HepG2 (cell line): ENCODE results near the gene CSNK2A1. TPM values are rescaled to one million over a fixed set of nuclear protein-coding genes. Genes with fewer than 3 reads are reported as not detected.

Source experiments
- ATAC-seq: fragments of 200-7000 bp; cut with Tn5 transposase; 3 replicates; pipeline ENCODE4 v1.9.1; 2020; ENCODE audit warnings: mild to moderate bottlenecking, moderate library complexity
- BruUV-seq: library from RNA; stranded (reverse); fragments of 400-500 nt; replicated peaks from 2 replicates; lab custom pipeline; 2021; lab: Mats Ljungman, UMichigan
- CTCF ChIA-PET: fragments of 300-600 bp; formaldehyde crosslinking; extraction: SDS; loops from one replicate; lab custom pipeline; 2021; ENCODE audit warnings: low total read pairs, inconsistent platforms, low intra/inter-chr PET ratio; lab: Yijun Ruan, JAX
- POLR2A ChIA-PET: fragments of 350-600 bp; sonication (Branson Sonifier 250); formaldehyde crosslinking; loops from one replicate; lab custom pipeline; 2020; ENCODE audit warnings: antibody characterized with exemption, inconsistent platforms; lab: Yijun Ruan, JAX
- DNase-seq: peaks from one replicate; pipeline ENCODE4 v3.0.0-alpha.2; 2015; ENCODE audit warnings: low spot score
- FAIRE-seq: peaks from 3 replicates; lab custom pipeline; 2011; peaks lifted over from hg19 to GRCh38; lab: Jason Lieb, UNC
- H2AFZ ChIP-seq: one replicate; pipeline ENCODE4 v1.6.1; 2011; ENCODE audit warnings: low read length, inconsistent platforms
- H3K27ac ChIP-seq: fragments of 300-600 bp; 3 replicates; pipeline ENCODE4 v1.8.0; 2011; ENCODE audit warnings: mixed run types, mild to moderate bottlenecking, mixed read lengths, low read length, inconsistent platforms; ENCODE audit not compliant: insufficient read depth; ENCODE audit errors: extremely low read length
- H3K27me3 ChIP-seq, 2 experiments: fragments of 200-600 bp in 1 of 2; 2 replicates in 1 of 2; 3 replicates in 1 of 2; pipeline versions ENCODE4 v1.6.0 to v1.8.0; 2011; ENCODE audit warnings: low read length in 2 of 2, mild to moderate bottlenecking in 2 of 2, moderate library complexity in 2 of 2, inconsistent platforms in 1 of 2; ENCODE audit not compliant: insufficient read depth in 2 of 2, control insufficient read depth in 1 of 2
- H3K36me3 ChIP-seq, 2 experiments: fragments of 200-600 bp in 1 of 2; replicated peaks in 1 of 2; 2 replicates in 1 of 2; 3 replicates in 1 of 2; pipeline versions ENCODE4 v1.5.1 to v1.8.0; 2011; ENCODE audit warnings: low read length in 2 of 2, inconsistent platforms in 1 of 2; ENCODE audit not compliant: insufficient read depth in 2 of 2, control insufficient read depth in 1 of 2
- H3K4me1 ChIP-seq: 2 replicates; pipeline ENCODE4 v1.5.1; 2012; ENCODE audit warnings: low read length, inconsistent platforms; ENCODE audit not compliant: insufficient read depth
- H3K4me2 ChIP-seq: 2 replicates; pipeline ENCODE4 v1.6.0; 2011; ENCODE audit warnings: low read depth, low read length, inconsistent platforms
- H3K4me3 ChIP-seq, 3 experiments: fragments of 200-600 bp in 1 of 3; sonication (generic), shearing (Covaris generic) in 1 of 3; replicated peaks in 1 of 3; 2 replicates each; pipeline ENCODE4 v1.5.1; 2011 to 2016; ENCODE audit warnings: low read length in 3 of 3, inconsistent platforms in 2 of 3, low read depth in 2 of 3, mild to moderate bottlenecking in 2 of 3, control low read depth in 1 of 3, mixed read lengths in 1 of 3; ENCODE audit not compliant: insufficient read depth in 1 of 3
- H3K79me2 ChIP-seq: one replicate; pipeline ENCODE4 v1.6.1; 2011; ENCODE audit warnings: low read length, inconsistent platforms; ENCODE audit not compliant: insufficient read depth
- H3K9ac ChIP-seq: 2 replicates; pipeline ENCODE4 v1.6.0; 2011; ENCODE audit warnings: mild to moderate bottlenecking, low read depth, low read length, inconsistent platforms; ENCODE audit not compliant: insufficient read depth
- H3K9me3 ChIP-seq: 2 replicates; pipeline ENCODE4 v1.5.1; 2012; ENCODE audit warnings: mild to moderate bottlenecking, low read length
- H4K20me1 ChIP-seq: 2 replicates; pipeline ENCODE4 v1.6.0; 2011; ENCODE audit warnings: inconsistent platforms, mild to moderate bottlenecking, low read length, moderate library complexity; ENCODE audit not compliant: insufficient read depth
- DBP ChIP-seq: sonication (generic); formaldehyde crosslinking; IDR thresholded peaks from 2 replicates; pipeline ENCODE4 v1.4.0; 2020; ENCODE audit warnings: missing genetic modification reagents; ENCODE audit errors: not compliant biosample characterization
- EEA1 ChIP-seq: sonication (generic); formaldehyde crosslinking; IDR thresholded peaks from 2 replicates; pipeline ENCODE4 v1.5.1; 2020; ENCODE audit warnings: mild to moderate bottlenecking, missing genetic modification reagents, borderline replicate concordance
- ERF ChIP-seq: IDR thresholded peaks from 2 replicates; pipeline ENCODE4 v1.6.1; 2018; ENCODE audit warnings: missing biosample characterization, missing genetic modification reagents
- KMT2B ChIP-seq: IDR thresholded peaks from 2 replicates; pipeline ENCODE4 v1.6.1; 2016; ENCODE audit warnings: missing genetic modification reagents, missing compliant biosample characterization
- ZNF354B ChIP-seq: sonication (generic); formaldehyde crosslinking; IDR thresholded peaks from 2 replicates; pipeline ENCODE4 v1.8.0; 2022; ENCODE audit warnings: mild to moderate bottlenecking, missing genetic modification reagents
- ZNF674 ChIP-seq: sonication (generic); formaldehyde crosslinking; IDR thresholded peaks from 2 replicates; pipeline ENCODE4 v1.5.0; 2020; ENCODE audit warnings: low read depth, mild to moderate bottlenecking, missing genetic modification reagents
- WGBS: methylation state at CpG from one replicate; pipeline ENCODE4 v1.1.6; 2017; ENCODE audit warnings: low lambda C conversion rate; 5-methylcytosine and 5-hydroxymethylcytosine counted together
- in situ Hi-C: cut with HindIII; loops from 2 replicates; pipeline ENCODE4 v1.10.0; 2017; ENCODE audit warnings: low pct_unique_long_range_greater_than_20kb; ENCODE audit not compliant: extremely low pct_ligation_motif_present
- intact Hi-C: fragments of 100-400 bp; cut with micrococcal nuclease; formaldehyde crosslinking; loops from one replicate; pipeline ENCODE4 v1.10.0; 2022; ENCODE audit not compliant: unreplicated experiment
- polyA plus RNA-seq, 8 experiments: library from polyadenylated mRNA; depleted of rRNA in 3 of 8; stranded (reverse) in 7 of 8; unstranded in 1 of 8; fragments of >200 nt; fragmentation: Illumina TruSeq in 4 of 8; extraction: Trizol in 4 of 8; gene quantifications; 2 replicates each; pipeline versions ENCODE4 v1.2.1 to v1.2.3, GENCODE V29; 2011 to 2016; ENCODE audit warnings: low read depth in 4 of 8, missing spikeins in 1 of 8, mixed read lengths in 1 of 8; ENCODE audit not compliant: insufficient read depth in 1 of 8
- total RNA-seq, 5 experiments: library from RNA; depleted of rRNA; stranded (reverse); fragments of >200 nt; fragmentation: Illumina TruSeq; extraction: Trizol; gene quantifications; 2 replicates each; pipeline ENCODE4 v1.2.3, GENCODE V29; 2016; ENCODE audit warnings: low read depth in 1 of 5
- TF ChIP-seq, protein P1 (sequence below): sonication (generic); formaldehyde crosslinking; IDR thresholded peaks from 2 replicates; pipeline ENCODE4 v1.4.0; 2020; ENCODE audit warnings: missing genetic modification reagents, borderline replicate concordance

CSNK2A1 gene
- total and polyA plus RNA-seq, 2 of the 13 experiments (the other 11 are each of a cell fraction or from before 2014, with no cell fraction given) = 153 to 231 TPM

GRCh38 chr20:481167-481566 is 62.4 kb downstream of the CSNK2A1 start:
- FAIRE-seq (no peak), ATAC-seq (no peak), DNase-seq (no peak)
- intact Hi-C loops = no loop called here
- in situ Hi-C loops = loop anchor here (5.0 kb wide), 1 partner anchor 129 kb away; no protein-coding TSS in a partner anchor
- no peaks in the 10 kb centered on the region for H3K79me2 ChIP-seq
- WGBS = 98% methylated on average over 1 of the region's 1 CpG
- no TSS peak for BruUV-seq
- H3K27me3 ChIP-seq = no peaks in the 10 kb centered on the region
- no peak overlapping the region for H3K4me2 ChIP-seq
- H3K27ac ChIP-seq = no peak overlapping the region
- H3K36me3 ChIP-seq = peaks cover 30 to 58% of the 10 kb centered on the region in 2 experiments
- H3K4me3 ChIP-seq = no peak overlapping the region
- H3K4me1 ChIP-seq = peaks cover 55% of the 10 kb centered on the region
- H3K9ac ChIP-seq = no peak overlapping the region
- TF ChIP-seq, protein P1, sequence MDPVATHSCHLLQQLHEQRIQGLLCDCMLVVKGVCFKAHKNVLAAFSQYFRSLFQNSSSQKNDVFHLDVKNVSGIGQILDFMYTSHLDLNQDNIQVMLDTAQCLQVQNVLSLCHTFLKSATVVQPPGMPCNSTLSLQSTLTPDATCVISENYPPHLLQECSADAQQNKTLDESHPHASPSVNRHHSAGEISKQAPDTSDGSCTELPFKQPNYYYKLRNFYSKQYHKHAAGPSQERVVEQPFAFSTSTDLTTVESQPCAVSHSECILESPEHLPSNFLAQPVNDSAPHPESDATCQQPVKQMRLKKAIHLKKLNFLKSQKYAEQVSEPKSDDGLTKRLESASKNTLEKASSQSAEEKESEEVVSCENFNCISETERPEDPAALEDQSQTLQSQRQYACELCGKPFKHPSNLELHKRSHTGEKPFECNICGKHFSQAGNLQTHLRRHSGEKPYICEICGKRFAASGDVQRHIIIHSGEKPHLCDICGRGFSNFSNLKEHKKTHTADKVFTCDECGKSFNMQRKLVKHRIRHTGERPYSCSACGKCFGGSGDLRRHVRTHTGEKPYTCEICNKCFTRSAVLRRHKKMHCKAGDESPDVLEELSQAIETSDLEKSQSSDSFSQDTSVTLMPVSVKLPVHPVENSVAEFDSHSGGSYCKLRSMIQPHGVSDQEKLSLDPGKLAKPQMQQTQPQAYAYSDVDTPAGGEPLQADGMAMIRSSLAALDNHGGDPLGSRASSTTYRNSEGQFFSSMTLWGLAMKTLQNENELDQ (CRISPR knock-in tag) = no peak
- no peak for TF ChIP-seq DBP (CRISPR knock-in tag)
- TF ChIP-seq ZNF674 = no peak
- no peak for TF ChIP-seq ERF (CRISPR knock-in tag)
- no peak for TF ChIP-seq EEA1
- TF ChIP-seq KMT2B (CRISPR knock-in tag) = no peak
- TF ChIP-seq ZNF354B (CRISPR knock-in tag) = no peak
- POLR2A ChIA-PET = interaction anchor here (1.1 kb wide), 1 partner anchor 8 kb away, joined by 3 read pairs; no protein-coding TSS in a partner anchor
- CTCF ChIA-PET = interaction anchor here (1.2 kb wide), 1 partner anchor 50 kb away, joined by 4 read pairs; no protein-coding TSS in a partner anchor
- H3K9me3 ChIP-seq = no peaks in the 10 kb centered on the region
- H2AFZ ChIP-seq = no peak overlapping the region
- H4K20me1 ChIP-seq = no peaks in the 10 kb centered on the region
